GM20000 (cell line): ENCODE measurements around the gene LRP8.

Source experiments
- DNase-seq: peaks from one replicate; pipeline ENCODE4 v3.0.0; 2012; ENCODE audit warnings: low spot score
- TF ChIP-seq, protein P1 (sequence below): IDR thresholded peaks from 2 replicates; pipeline ENCODE4 v1.5.1; 2012; ENCODE audit warnings: mild to moderate bottlenecking, control low read depth; ENCODE audit errors: extremely low read depth, missing control alignments

LRP8 gene

DNA sequence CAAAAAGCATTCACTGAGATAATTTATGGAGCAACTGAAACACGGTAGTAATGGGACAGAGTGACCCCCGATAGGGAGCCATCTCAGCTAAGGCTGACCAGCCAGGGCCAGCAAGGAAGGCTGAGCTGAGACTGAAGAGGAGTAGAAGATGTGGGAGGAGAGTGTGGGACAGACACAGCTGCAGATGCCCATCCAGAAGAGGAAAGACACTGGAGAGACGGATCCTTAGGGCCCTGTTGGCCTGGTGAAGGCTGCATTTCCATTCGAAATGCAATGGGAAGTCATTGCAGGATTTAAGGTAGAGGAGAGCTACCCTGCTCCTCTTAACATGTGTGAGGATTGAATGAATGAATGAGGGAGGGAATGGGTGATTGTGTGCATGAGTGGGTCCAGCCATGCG is 44.0 kb upstream of the LRP8 start:
- TF ChIP-seq, protein P1, sequence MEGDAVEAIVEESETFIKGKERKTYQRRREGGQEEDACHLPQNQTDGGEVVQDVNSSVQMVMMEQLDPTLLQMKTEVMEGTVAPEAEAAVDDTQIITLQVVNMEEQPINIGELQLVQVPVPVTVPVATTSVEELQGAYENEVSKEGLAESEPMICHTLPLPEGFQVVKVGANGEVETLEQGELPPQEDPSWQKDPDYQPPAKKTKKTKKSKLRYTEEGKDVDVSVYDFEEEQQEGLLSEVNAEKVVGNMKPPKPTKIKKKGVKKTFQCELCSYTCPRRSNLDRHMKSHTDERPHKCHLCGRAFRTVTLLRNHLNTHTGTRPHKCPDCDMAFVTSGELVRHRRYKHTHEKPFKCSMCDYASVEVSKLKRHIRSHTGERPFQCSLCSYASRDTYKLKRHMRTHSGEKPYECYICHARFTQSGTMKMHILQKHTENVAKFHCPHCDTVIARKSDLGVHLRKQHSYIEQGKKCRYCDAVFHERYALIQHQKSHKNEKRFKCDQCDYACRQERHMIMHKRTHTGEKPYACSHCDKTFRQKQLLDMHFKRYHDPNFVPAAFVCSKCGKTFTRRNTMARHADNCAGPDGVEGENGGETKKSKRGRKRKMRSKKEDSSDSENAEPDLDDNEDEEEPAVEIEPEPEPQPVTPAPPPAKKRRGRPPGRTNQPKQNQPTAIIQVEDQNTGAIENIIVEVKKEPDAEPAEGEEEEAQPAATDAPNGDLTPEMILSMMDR = no peak
- DNase-seq = no peak

DNA sequence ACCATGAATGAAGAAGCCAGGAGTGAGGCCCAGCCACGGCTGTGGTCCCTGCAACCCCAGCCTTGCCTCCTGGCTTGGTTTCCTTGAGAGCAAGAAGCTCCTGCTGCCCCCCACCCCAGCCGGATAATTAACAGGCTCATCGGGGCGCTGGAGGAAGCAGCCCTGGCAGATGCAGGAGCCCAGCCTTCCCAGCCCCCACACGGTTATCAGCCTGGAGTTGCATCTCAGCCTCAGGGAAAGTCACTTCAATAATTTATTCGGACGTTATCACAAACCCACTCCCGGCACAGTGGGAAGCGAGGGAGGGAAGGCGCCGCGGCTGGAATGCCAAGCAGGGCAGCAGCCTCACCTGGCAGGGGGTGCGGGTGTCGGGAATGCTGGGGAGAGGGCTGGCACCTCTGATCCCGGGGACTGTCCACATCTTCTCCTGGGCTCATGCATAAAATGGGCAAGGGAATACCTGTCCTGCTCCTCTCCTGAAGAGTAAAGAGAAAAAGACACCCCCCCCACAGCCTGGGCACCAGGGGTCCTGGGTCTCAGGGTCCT is 43.3 kb upstream of the LRP8 start:
- DNase-seq = no peak
- TF ChIP-seq, protein P1 = no peak

DNA sequence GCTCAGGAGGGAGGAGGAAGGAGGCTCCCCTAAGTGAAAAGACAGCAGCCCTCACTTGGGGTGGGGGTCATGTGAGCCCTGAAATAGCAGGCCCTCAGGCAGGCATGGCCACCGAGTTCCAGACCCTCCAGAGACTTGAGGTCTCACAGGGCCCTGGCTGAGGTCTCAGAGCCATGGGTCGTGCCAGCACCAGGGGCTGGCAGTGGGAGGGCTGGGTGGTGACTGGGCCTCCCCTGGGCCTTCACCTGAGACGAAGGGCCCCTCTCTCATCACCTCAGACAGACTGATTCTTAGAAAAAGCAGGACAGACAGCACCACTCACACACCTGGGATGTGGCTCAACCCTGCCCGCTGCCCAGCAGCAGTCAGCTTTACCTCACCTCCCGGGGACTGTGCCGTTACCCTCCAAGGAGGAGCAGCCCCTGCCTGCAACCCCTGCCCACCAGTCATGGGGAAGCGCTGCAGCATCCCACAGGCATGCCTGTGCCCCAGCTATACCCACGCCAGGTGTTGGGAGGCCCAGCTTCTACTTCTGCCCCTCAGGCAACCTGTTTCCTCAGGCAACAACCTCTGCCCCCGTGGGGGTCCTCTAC is 42.6 kb upstream of the LRP8 start:
- TF ChIP-seq, protein P1 = no peak

DNA sequence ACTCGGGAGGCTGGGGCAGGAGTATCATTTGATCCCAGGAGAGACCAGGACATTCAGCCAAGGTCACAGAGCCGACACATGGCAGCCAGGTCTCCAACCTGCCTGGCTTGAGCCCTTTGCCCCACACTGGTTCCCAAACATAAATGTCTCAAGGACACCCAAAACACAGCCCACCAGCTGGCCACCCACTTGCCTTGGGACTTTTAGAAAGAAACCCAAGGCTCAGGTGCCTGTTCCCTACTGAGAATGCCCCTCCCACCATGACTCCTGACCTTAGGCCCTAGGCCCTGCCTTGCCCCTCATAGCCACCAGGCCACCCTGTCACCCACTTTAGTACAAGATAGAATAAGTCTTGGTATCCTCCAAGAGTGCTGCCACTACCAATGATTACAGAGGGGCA is 41.9 kb upstream of the LRP8 start:
- TF ChIP-seq, protein P1 = no peak
- DNase-seq = no peak

More for the DNA sequence above, 42.6 kb upstream of the LRP8 start:
- DNase-seq = no peak

DNA sequence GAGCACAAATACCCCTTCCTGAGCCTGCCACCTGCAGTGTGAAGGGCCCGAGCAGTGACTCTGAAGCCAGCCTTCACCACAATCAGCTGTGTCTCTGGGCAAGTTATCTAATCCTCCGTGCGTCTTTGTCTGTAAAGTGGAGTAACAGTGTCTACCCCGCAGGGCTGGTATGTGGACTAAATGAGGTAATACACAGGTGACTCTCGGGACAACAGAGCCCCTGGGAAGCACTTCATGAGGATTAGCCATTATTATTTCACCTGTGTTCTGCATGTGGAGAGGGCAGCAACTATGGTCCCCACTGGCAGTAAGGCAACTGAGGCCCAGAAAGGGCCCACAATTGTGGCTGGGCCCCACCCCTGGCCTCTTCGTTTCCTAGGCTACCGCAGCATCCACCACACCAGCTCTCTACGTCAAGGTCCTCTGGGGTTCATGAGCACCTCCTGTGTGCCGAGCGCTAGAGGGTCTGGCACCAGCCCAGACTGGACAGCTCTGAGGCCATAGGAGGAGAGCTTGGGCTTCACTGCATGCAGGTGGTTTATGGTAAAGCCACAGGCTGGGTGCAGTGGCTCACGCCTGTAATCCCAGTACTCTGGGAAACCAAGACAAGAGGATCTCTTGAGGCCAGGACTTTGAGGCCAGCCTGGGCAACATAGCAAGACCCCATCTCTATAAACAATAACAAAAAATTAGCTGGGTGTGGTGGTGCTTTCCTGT is 41.3 kb upstream of the LRP8 start:
- TF ChIP-seq, protein P1 = no peak

DNA sequence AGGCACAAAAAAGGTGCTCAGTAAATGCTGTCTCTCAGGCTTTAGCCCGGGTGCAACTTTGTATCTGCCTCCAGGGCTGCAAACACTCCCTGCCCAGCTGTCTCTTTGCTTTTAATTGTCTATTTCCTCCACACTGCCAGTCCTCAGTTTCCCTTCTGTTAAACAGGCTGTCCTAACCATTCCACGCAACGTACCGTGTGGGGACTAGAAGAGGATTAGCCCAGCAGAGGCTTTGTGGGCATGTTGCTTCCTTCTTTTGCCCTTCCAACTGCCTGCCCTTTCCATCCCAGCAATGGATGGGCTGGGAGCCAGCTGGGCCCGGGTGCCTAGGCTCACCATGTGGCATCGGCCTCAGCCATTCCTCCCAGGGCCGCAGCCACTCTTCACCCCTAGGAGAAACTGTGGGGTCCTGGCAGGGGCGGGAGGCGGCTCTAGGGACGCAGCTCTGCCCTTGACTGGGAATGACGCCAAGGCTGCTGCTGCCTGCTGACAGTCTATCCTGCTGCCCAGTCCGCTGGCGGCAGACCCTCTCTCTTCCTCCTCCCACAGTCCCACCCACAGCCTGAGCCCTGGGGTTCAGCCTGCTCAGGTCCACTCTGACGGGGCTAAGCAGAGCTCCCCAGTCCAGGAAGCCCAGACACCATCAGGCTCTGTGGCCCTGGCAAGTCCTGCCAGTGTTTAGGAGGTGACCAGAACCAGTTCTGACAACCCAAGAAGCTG is 40.6 kb upstream of the LRP8 start:
- no peak for DNase-seq
- TF ChIP-seq, protein P1 = no peak

More for the DNA sequence above, 41.3 kb upstream of the LRP8 start:
- no peak for DNase-seq
